Sciatic nerve (tissue), 2 donors: ENCODE results near the gene CDK12. TPM values are rescaled to one million over a fixed set of nuclear protein-coding genes. Genes with fewer than 3 reads are reported as not detected.
"Not testable (repeated sequence)": the region's sequence is repeated elsewhere in the genome, so short reads cannot be mapped to it uniquely, and the experiment has no call there.

Experiments used
- ATAC-seq: fragments of 200-7000 bp; cut with Tn5 transposase; one replicate; pipeline ENCODE4 v1.9.1; 2020; ENCODE audit warnings: mild to moderate bottlenecking, moderate library complexity
- DNase-seq: peaks from one replicate; pipeline ENCODE4 v3.0.0-alpha.2; 2020; ENCODE audit warnings: low spot score
- intact Hi-C: fragments of 100-400 bp; cut with DNase I; formaldehyde crosslinking; loops from one replicate; pipeline ENCODE4 v1.14.2; 2022
- total RNA-seq: library from RNA; stranded (reverse); fragmentation: NEBNext Ultra II Directional; extraction: Animal tissue kit (Norgen Biotek cat#: 25700); gene quantifications from one replicate; pipeline ENCODE4 v1.2.1, GENCODE V29; 2021
- donor health status: DM: no; HTN: no; CAD: no.
- donor health status: DM: no; HTN: no; CAD: no.

Gene CDK12
- total RNA-seq, 1 donor from 2014 or later: 65.2 TPM

GRCh38 chr17:39543176-39543575 is 81.9 kb downstream of the CDK12 start:
- intact Hi-C loops: no loop called here
- ATAC-seq: no peak
- no peak for DNase-seq

- no peak for ATAC-seq
- intact Hi-C loops: no loop called here
- no peak for DNase-seq
These were observed 82.4 kb downstream of the CDK12 start for GRCh38 chr17:39543664-39544063.

GRCh38 chr17:39544361-39544760 is 83.1 kb downstream of the CDK12 start:
- DNase-seq, intact Hi-C loops, ATAC-seq: not testable (repeated sequence)

- intact Hi-C loops: no loop called here
- ATAC-seq (peak; percentile 74), DNase-seq (peak; percentile 82)
These were observed 86.6 kb downstream of the CDK12 start for GRCh38 chr17:39547713-39548478.

GRCh38 chr17:39548494-39549225 is 87.4 kb downstream of the CDK12 start:
- no peak for DNase-seq
- ATAC-seq: peak; percentile 55
- intact Hi-C loops: no loop called here

GRCh38 chr17:39549747-39550573 is 88.7 kb downstream of the CDK12 start:
- intact Hi-C loops: no loop called here
- ATAC-seq (no peak), DNase-seq (no peak)

GRCh38 chr17:39551879-39552278 is 90.6 kb downstream of the CDK12 start:
- intact Hi-C loops: no loop called here
- DNase-seq: no peak
- ATAC-seq: no peak

- intact Hi-C loops: no loop called here
- ATAC-seq (no peak), DNase-seq (no peak)
These were observed 92.2 kb downstream of the CDK12 start for GRCh38 chr17:39553341-39553945.

- no peak for ATAC-seq
- DNase-seq: no peak
- intact Hi-C loops: no loop called here
These were observed 94.1 kb downstream of the CDK12 start for GRCh38 chr17:39555368-39555767.

GRCh38 chr17:39556423-39556822 is 95.1 kb downstream of the CDK12 start:
- no peak for DNase-seq
- ATAC-seq: no peak
- intact Hi-C loops: no loop called here

- no peak for ATAC-seq
These were observed 101.1 kb downstream of the CDK12 start for GRCh38 chr17:39562395-39562794.

GRCh38 chr17:39562976-39563375 is 101.7 kb downstream of the CDK12 start:
- intact Hi-C loops: no loop called here
- no peak for ATAC-seq
- DNase-seq: no peak

More at GRCh38 chr17:39562395-39562794, 101.1 kb downstream of the CDK12 start:
- intact Hi-C loops: no loop called here
- no peak for DNase-seq

- intact Hi-C loops: no loop called here
- ATAC-seq: no peak
These were observed 102.2 kb downstream of the CDK12 start for GRCh38 chr17:39563476-39563875.

GRCh38 chr17:39564211-39564848 is 103.0 kb downstream of the CDK12 start:
- DNase-seq (no peak), ATAC-seq (no peak)
- intact Hi-C loops: no loop called here

More at GRCh38 chr17:39563476-39563875, 102.2 kb downstream of the CDK12 start:
- no peak for DNase-seq

- DNase-seq (no peak), ATAC-seq (no peak)
- intact Hi-C loops: no loop called here
These were observed 105.0 kb downstream of the CDK12 start for GRCh38 chr17:39566094-39566850.

- no peak for DNase-seq
- no peak for ATAC-seq
- intact Hi-C loops: no loop called here
These were observed 107.4 kb downstream of the CDK12 start for GRCh38 chr17:39568702-39569101.

GRCh38 chr17:39569126-39569525 is 107.8 kb downstream of the CDK12 start:
- ATAC-seq (no peak), DNase-seq (no peak)
- intact Hi-C loops: no loop called here

GRCh38 chr17:39572121-39572520 is 110.8 kb downstream of the CDK12 start:
- ATAC-seq (no peak), DNase-seq (no peak)
- intact Hi-C loops: no loop called here
